Adrenal gland (tissue), 12 donors: ENCODE results near the gene KLK8. TPM values are rescaled to one million over a fixed set of nuclear protein-coding genes. Genes with fewer than 3 reads are reported as not detected.

Source experiments
- DNase-seq, 7 donors: peaks; one replicate each; pipeline ENCODE4 v3.0.0-alpha.2; 2019 to 2020
- H3K27ac ChIP-seq, 5 donors: fragments of 200-600 bp; sonication (generic) in 4 of 5; 1 replicate in 3 of 5; 2 replicates in 2 of 5; pipeline versions ENCODE4 v1.5.1 to v1.8.0; 2016 to 2020; ENCODE audit warnings: mild to moderate bottlenecking in 1 of 5
- H3K27me3 ChIP-seq: fragments of 200-600 bp; 2 replicates; pipeline ENCODE4 v1.8.0; 2021
- H3K36me3 ChIP-seq, 2 donors: fragments of 200-600 bp; replicated peaks in 1 of 2; 1 replicate in 1 of 2; 2 replicates in 1 of 2; pipeline versions ENCODE4 v1.5.1 to v1.8.0; 2018 to 2022
- H3K4me1 ChIP-seq, 2 donors: fragments of 200-600 bp; replicated peaks in 1 of 2; 1 replicate in 1 of 2; 2 replicates in 1 of 2; pipeline versions ENCODE4 v1.5.1 to v1.8.0; 2018 to 2021
- H3K4me3 ChIP-seq, 4 donors: fragments of 200-600 bp; sonication (generic) in 3 of 4; one replicate each; pipeline ENCODE4 v1.5.1; 2016 to 2018
- H3K9me3 ChIP-seq, 3 donors: fragments of 200-600 bp; sonication (generic) in 1 of 3; replicated peaks in 1 of 3; 1 replicate in 2 of 3; 2 replicates in 1 of 3; pipeline versions ENCODE4 v1.5.1 to v1.8.0; 2016 to 2021
- POLR2A ChIP-seq, 2 donors: fragments of 450-650 bp; IDR thresholded peaks; one replicate each; pipeline ENCODE4 v1.6.1; 2017; ENCODE audit warnings: antibody characterized with exemption in 2 of 2, mild to moderate bottlenecking in 2 of 2, moderate library complexity in 1 of 2
- WGBS, 4 donors: extraction: QIAGEN DNeasy Blood & Tissue Kit in 2 of 4; methylation state at CpG; one replicate each; pipeline versions ENCODE4 v1.1.5 to v1.1.7; 2013 to 2017; 5-methylcytosine and 5-hydroxymethylcytosine counted together
- intact Hi-C, 2 donors: fragments of 100-400 bp; cut with DNase I; formaldehyde crosslinking; loops; one replicate each; pipeline versions ENCODE4 v1.14.1 to v1.15.0; 2022 to 2023
- polyA plus RNA-seq, 3 donors: library from polyadenylated mRNA; stranded (reverse); fragments of 200-250 nt in 2 of 3; fragments of 350-450 nt in 1 of 3; fragmentation: Illumina TruSeq in 1 of 3; extraction: RNeasy Lipid Tissue Mini Kit (QIAGEN cat#74804) in 1 of 3; gene quantifications; one replicate each; pipeline ENCODE4 v1.2.3, GENCODE V29; 2013 to 2014
- total RNA-seq, 9 donors: library from RNA; depleted of rRNA in 4 of 9; stranded (reverse); fragments of >200 nt in 4 of 9; fragments of 120-200 nt in 1 of 9; fragmentation: NEBNext Ultra II Directional in 1 of 9; extraction: Animal tissue kit (Norgen Biotek cat#: 25700) in 1 of 9; gene quantifications; one replicate each; pipeline versions ENCODE4 v1.1.0 to v1.2.4, GENCODE V29; 2013 to 2023
- TF ChIP-seq, protein P1 (sequence below), 6 experiments: fragments of 450-650 bp in 4 of 6; fragments of 200-600 bp in 2 of 6; sonication (generic) in 1 of 6; IDR thresholded peaks; 1 replicate in 5 of 6; 2 replicates in 1 of 6; pipeline versions ENCODE4 v1.5.1 to v1.8.0; 2016 to 2021; ENCODE audit warnings: antibody characterized with exemption in 6 of 6, mild to moderate bottlenecking in 2 of 6, moderate library complexity in 1 of 6
- donor health status: healthy with polysubstance abuse.
- donor health status: Bipolar disorder and iron deficiency.
- donor health status: DM: yes; HTN: yes; CAD: no.
- donor health status: DM: no; HTN: no; CAD: no.
- donor health status: DM: no; HTN: no; CAD: no.
- donor health status: DM: yes; HTN: yes; CAD: no.

KLK8 gene
- total and polyA plus RNA-seq, 12 donors, result 0.34 to 0.80 (median 0.39) TPM; not detected in 9

DNA sequence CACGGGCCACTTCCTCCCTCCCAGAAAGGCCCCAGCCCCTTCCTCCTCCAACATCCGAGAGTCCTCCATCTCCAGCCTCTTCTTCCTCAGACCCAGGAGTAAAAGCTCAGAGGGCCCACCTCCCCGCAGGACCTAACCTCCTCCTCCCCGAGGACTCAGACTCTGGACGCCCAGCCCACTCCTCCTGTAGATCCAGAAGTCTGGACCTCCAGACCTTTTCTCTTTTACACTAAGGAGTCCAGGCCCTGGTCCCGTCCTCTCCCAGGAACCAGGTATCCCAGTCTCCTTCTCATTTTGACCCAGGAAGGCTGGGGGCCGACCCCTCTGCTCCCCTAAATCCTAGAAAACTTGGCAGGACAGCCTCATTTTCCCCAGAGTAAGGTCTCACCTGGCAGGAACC lies 1.9 kb upstream of the KLK8 start:
- Histone ChIP-seq H3K36me3 (no peaks in the 10 kb centered on the region), H3K27ac (no peak overlapping the region), H3K4me3 (no peak overlapping the region), H3K4me1 (no peaks in the 10 kb centered on the region), H3K27me3 (peaks cover 28% of the 10 kb centered on the region), H3K9me3 (no peaks in the 10 kb centered on the region)
- intact Hi-C loops, result no loop called here
- 69 to 84% (median 74%) methylated on average over 6 to 7 of the region's 7 CpGs for WGBS, 4 donors
- TF ChIP-seq POLR2A (IDR thresholded peaks at IDR 0.05), result no peak
- TF ChIP-seq, protein P1, sequence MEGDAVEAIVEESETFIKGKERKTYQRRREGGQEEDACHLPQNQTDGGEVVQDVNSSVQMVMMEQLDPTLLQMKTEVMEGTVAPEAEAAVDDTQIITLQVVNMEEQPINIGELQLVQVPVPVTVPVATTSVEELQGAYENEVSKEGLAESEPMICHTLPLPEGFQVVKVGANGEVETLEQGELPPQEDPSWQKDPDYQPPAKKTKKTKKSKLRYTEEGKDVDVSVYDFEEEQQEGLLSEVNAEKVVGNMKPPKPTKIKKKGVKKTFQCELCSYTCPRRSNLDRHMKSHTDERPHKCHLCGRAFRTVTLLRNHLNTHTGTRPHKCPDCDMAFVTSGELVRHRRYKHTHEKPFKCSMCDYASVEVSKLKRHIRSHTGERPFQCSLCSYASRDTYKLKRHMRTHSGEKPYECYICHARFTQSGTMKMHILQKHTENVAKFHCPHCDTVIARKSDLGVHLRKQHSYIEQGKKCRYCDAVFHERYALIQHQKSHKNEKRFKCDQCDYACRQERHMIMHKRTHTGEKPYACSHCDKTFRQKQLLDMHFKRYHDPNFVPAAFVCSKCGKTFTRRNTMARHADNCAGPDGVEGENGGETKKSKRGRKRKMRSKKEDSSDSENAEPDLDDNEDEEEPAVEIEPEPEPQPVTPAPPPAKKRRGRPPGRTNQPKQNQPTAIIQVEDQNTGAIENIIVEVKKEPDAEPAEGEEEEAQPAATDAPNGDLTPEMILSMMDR (IDR thresholded peaks at IDR 0.05), result no peak
- no peak for DNase-seq

DNA sequence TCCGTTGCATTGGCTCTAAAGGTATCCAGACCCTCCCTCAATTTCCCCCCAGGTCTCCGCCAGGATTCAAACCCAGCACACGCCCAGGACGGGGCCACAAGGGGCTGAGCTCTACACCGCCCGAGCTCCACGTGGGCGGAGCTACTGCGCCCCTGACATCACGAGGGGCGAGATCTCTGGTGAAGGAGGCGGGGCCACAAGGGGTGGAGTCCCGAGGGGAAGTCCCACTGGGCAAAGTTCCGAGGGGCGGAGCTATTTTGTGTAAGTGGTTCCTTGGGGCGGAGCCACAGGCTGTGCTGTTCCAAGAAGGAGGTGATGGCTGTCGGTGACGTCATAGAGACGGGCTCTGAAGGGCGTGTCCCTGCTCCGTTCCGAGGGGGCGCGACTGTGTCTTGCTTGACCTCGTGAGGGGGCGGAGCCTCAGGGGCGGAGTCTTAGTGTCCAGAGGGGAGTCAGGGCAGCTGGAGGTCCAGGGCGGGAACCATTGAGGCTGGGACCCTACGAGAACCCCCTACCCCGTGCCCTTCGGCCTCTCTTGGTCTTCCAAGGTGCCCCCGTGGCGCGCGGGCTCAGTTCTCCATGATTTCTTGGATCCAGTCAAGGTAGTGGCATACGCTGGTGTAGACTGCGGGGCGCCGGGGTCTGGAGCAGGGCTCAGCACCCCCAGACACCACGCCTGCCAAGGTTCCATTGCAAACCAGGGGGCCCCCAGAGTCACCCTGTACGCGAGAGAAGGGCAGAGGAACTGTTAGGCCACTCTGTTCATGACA lies 1.3 kb upstream of the KLK8 start:
- no peak overlapping the region for H3K4me3 ChIP-seq
- no peaks in the 10 kb centered on the region for H3K9me3 ChIP-seq
- H3K4me1 ChIP-seq, result no peaks in the 10 kb centered on the region
- H3K36me3 ChIP-seq, result no peaks in the 10 kb centered on the region
- intact Hi-C loops, result no loop called here
- H3K27me3 ChIP-seq, result peaks cover 28% of the 10 kb centered on the region
- H3K27ac ChIP-seq, result no peak overlapping the region
- no peak for TF ChIP-seq POLR2A (IDR thresholded peaks at IDR 0.05)
- TF ChIP-seq, protein P1 (IDR thresholded peaks at IDR 0.05), result no peak
- 38 to 61% (median 57%) methylated on average over 12 to 42 of the region's 42 CpGs for WGBS, 4 donors
- DNase-seq, result no peak

DNA sequence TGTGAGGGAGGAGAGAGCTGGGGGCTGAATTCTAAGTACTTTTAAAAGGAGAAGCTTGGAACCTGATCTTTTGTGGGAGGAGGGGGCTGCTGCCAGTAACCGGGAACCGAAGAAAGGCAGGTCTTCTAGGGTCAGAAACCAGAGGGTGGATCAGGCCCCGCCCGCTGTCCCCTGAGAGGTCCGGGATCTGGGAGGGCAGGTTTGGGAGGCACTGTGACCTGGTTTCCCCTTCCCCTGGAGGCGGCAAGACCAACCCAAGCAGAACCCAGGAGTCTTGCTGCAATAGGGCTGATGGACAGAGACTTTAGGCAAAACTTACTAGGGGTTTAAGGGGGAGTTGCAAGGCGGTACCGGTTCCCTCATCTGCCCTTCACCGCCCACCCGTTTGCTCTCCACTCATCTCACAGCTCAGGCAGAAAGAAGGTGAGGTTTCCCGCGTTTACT lies 707 bp upstream of the KLK8 start:
- Histone ChIP-seq H3K4me3 (no peak overlapping the region), H3K9me3 (no peaks in the 10 kb centered on the region), H3K27me3 (peaks cover 28% of the 10 kb centered on the region), H3K4me1 (no peaks in the 10 kb centered on the region), H3K36me3 (no peaks in the 10 kb centered on the region), H3K27ac (no peak overlapping the region)
- no peak for DNase-seq
- intact Hi-C loops, result no loop called here
- TF ChIP-seq, protein P1 (IDR thresholded peaks at IDR 0.05), result no peak
- no peak for TF ChIP-seq POLR2A (IDR thresholded peaks at IDR 0.05)
- WGBS, 4 donors, result 24 to 43% (median 38%) methylated on average over 12 of the region's 12 CpGs

DNA sequence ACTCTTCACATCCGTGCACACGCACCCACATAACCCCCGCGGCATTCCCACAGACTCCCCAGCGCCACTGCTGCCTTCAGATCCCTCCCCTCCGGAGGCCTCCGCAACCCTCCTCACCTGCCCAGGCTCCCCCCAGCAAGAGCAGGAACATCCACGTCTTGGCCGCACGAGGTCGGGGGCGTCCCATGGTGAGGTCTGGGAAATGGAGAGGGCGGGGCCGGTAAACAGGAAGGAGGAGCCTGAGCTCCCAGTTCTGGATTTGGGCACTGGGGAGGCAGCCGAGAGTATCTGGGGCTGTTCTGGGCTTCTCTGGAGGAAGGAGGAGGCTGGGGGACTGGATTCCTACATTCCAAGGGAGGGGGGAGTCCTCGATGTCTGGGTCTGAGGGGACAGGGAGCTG lies 423 bp downstream of the KLK8 start:
- H3K27me3 ChIP-seq, result peaks cover 23% of the 10 kb centered on the region
- intact Hi-C loops, result no loop called here
- 33 to 46% (median 40%) methylated on average over 8 to 16 of the region's 16 CpGs for WGBS, 4 donors

More for the DNA sequence above, 423 bp downstream of the KLK8 start:
- DNase-seq, result no peak
- TF ChIP-seq, protein P1 (IDR thresholded peaks at IDR 0.05), result no peak
- TF ChIP-seq POLR2A (IDR thresholded peaks at IDR 0.05), result no peak
- no peaks in the 10 kb centered on the region for H3K4me1 ChIP-seq
- no peaks in the 10 kb centered on the region for H3K9me3 ChIP-seq
- H3K4me3 ChIP-seq, result no peak overlapping the region
- no peak overlapping the region for H3K27ac ChIP-seq
- H3K36me3 ChIP-seq, result no peaks in the 10 kb centered on the region
